Subcutaneous adipose tissue (tissue), 4 donors: ENCODE measurements around the gene TMEM86A. TPM values are rescaled to one million over a fixed set of nuclear protein-coding genes. Genes with fewer than 3 reads are reported as not detected.

ENCODE experiments used
- CTCF ChIP-seq: fragments of 450-650 bp; IDR thresholded peaks from one replicate; pipeline ENCODE4 v1.5.1; 2016; ENCODE audit warnings: low read depth, mild to moderate bottlenecking, control low read depth, antibody characterized with exemption, moderate library complexity
- total RNA-seq, 4 donors: library from RNA; depleted of rRNA; stranded (reverse); fragments of >200 nt; gene quantifications; one replicate each; pipeline ENCODE4 v1.1.0, GENCODE V29; 2016

The TMEM86A gene
- total RNA-seq, 4 donors from 2014 or later = 3.4 to 16.1 (median 10.1) TPM

GRCh38 chr11:18671246-18671645, 27.3 kb upstream of the TMEM86A start:
- no peak for TF ChIP-seq CTCF

- no peak for TF ChIP-seq CTCF
Measured at GRCh38 chr11:18676803-18677202, 21.8 kb upstream of the TMEM86A start.

GRCh38 chr11:18677560-18677959, 21.0 kb upstream of the TMEM86A start:
- no peak for TF ChIP-seq CTCF

GRCh38 chr11:18682466-18682865, 16.1 kb upstream of the TMEM86A start:
- no peak for TF ChIP-seq CTCF

GRCh38 chr11:18684267-18684666, 14.3 kb upstream of the TMEM86A start:
- no peak for TF ChIP-seq CTCF

- TF ChIP-seq CTCF = no peak
Measured at GRCh38 chr11:18692941-18693760, 5.4 kb upstream of the TMEM86A start.

- no peak for TF ChIP-seq CTCF
Measured at GRCh38 chr11:18696638-18697225, 1.8 kb upstream of the TMEM86A start.
